Measurements from ENCODE around the gene HRK.

- TF ChIP-seq BHLHE40 (IDR thresholded peaks at IDR 0.05; ENCODE audit: low read length) (no peak), TEAD4 (IDR thresholded peaks at IDR 0.05; ENCODE audit: low read length) (no peak), TEAD4 (CRISPR knock-in tag; IDR thresholded peaks at IDR 0.05; ENCODE audit: borderline replicate concordance) (no peak), ZKSCAN1 (IDR thresholded peaks at IDR 0.05; ENCODE audit: low read depth, low read length) (no peak), XRCC3 (IDR thresholded peaks at IDR 0.05) (no peak), MCM3 (IDR thresholded peaks at IDR 0.05) (no peak), ZNF24 (IDR thresholded peaks at IDR 0.05) (no peak), NFRKB (IDR thresholded peaks at IDR 0.05; ENCODE audit: low read depth) (no peak)
These were observed 47.3 kb upstream of the HRK start for GRCh38 chr12:116928504-116928903.
